ENCODE results near the gene LPP. TPM values are rescaled to one million over a fixed set of nuclear protein-coding genes. Genes with fewer than 3 reads are reported as not detected.

The LPP gene
- total and polyA plus RNA-seq, 8 donors, result 23.1 to 220 (median 26.7) TPM

DNA sequence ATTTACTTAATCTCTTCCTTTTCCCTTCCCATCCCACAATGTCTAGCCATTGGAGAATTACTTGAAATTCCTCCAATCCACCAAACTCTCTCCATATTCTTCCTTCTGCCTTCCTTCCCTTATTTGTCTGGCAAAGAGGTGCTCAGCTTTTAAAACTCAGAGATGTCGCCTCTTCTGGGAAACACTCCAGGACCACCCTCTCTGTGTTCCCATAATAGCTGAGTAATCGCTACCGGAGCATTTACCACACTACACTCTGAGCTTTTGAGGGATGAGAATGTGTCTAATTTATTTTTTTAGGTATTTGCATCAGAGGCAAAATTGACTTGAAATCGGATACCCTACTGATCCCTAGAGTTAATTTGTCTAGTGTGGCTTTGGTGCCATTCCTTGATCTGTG, 772.2 kb downstream of the LPP start:
- DNase-seq, result no peak
- Histone ChIP-seq H3K9me3 (no peaks in the 10 kb centered on the region), H3K4me1 (no peaks in the 10 kb centered on the region), H3K27me3 (no peaks in the 10 kb centered on the region), H3K27ac (no peak overlapping the region), H3K36me3 (no peaks in the 10 kb centered on the region), H3K4me3 (no peak overlapping the region)
- intact Hi-C loops (cut with DNase I), result no loop called here
- no peak for TF ChIP-seq CTCF (IDR thresholded peaks at IDR 0.05)
- ATAC-seq, result no peak

DNA sequence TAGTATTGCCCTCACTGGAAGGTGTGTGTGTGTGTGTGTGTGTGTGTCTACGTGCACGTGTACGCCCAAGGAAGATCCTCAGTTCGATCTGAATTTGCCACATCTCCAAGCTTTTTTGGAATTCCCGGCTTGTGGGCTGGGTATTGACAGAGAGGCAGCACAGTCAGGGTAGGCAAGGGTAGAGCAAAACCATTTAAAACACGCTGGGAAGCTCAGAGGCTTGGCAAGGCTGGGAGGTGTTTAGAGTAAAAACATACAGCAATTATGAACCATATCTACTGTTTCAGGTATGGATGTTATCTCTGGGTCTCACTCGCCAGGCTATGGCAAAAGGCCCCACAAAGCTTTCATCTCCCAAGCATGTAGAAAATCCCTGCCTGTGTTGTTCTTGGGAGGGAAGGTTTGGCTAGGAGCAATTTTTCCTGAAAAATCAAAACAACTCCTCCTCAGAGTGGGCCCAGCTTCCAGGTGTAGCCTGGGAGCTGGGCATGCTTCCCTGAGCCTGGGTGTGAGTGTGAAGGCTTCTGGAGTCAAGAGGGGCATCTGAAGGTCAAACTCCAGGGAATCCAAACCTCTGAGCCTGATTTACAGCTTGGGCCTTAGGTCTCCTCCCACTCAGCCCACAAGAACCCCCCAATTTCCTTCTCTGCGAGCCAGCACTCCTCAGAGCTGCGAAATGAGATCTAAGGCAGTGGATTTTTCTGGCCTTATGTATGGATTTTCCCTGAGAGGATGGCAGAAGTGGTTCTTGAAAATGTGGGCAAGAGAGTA, 773.0 kb downstream of the LPP start:
- H3K27ac ChIP-seq, result no peak overlapping the region
- intact Hi-C loops (cut with DNase I), result no loop called here
- DNase-seq, result no peak
- H3K4me3 ChIP-seq, result no peak overlapping the region
- H3K36me3 ChIP-seq, result no peaks in the 10 kb centered on the region
- no peaks in the 10 kb centered on the region for H3K27me3 ChIP-seq
- ATAC-seq, result no peak
- no peak for TF ChIP-seq CTCF (IDR thresholded peaks at IDR 0.05)
- peaks cover 0 to under 1% of the 10 kb centered on the region in 2 donors for H3K4me1 ChIP-seq
- no peaks in the 10 kb centered on the region for H3K9me3 ChIP-seq

DNA sequence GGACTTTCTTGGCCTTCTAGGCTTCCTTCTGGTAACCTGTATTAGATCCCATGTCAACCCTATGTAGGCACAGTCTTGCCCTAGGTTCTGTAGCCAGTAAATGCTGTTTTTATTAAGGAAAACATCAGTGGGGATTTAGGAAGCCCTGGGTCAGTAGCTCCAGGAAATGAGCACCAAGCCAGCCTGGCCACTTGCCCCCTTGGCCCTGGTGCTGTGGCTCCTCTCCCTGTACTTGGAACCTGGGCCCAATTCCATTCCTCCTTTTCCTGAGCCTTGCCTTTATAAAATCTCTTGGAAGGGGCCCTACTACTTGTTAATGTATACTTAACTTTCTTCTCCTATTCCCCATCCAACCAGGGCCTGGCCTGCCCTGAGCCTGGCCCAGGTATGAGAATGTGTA, 774.0 kb downstream of the LPP start:
- Histone ChIP-seq H3K4me3 (no peak overlapping the region), H3K9me3 (no peaks in the 10 kb centered on the region), H3K36me3 (no peaks in the 10 kb centered on the region), H3K4me1 (peaks cover 0 to 4% of the 10 kb centered on the region in 2 donors), H3K27me3 (no peaks in the 10 kb centered on the region), H3K27ac (no peak overlapping the region)
- no peak for ATAC-seq
- intact Hi-C loops (cut with DNase I), result no loop called here
- DNase-seq, result no peak
- no peak for TF ChIP-seq CTCF (IDR thresholded peaks at IDR 0.05)

DNA sequence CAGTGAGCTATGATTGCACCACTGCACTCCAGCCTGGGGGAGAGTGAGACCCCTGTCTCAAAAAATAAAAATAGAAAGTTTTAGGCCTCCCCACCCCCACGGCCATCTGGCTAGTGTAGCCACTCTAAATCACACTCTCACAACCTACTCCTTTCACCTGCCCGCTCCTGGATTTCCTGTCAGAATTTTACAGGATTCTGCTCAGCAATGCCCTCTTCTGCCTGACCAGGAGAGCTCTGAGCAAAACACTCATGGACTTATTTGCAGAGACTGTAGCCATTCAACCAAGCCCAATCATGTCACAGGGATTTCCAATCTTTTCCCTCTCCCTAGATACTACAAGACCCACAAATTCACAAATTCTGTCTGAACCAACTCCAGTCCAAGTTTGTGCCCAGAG, 775.2 kb downstream of the LPP start:
- Histone ChIP-seq H3K4me1 (peaks cover 0 to 12% of the 10 kb centered on the region in 2 donors), H3K4me3 (no peak overlapping the region), H3K27ac (no peak overlapping the region), H3K36me3 (no peaks in the 10 kb centered on the region), H3K27me3 (no peaks in the 10 kb centered on the region), H3K9me3 (no peaks in the 10 kb centered on the region)
- no peak for TF ChIP-seq CTCF (IDR thresholded peaks at IDR 0.05)
- ATAC-seq (peak; percentile 90), DNase-seq (no peak)
- intact Hi-C loops (cut with DNase I), result no loop called here

- H3K4me1 ChIP-seq, result peaks cover 0 to 12% of the 10 kb centered on the region in 2 donors
- no peaks in the 10 kb centered on the region for H3K27me3 ChIP-seq
- intact Hi-C loops (cut with DNase I), result no loop called here
- DNase-seq (no peak), ATAC-seq (no peak)
- H3K4me3 ChIP-seq, result no peak overlapping the region
- H3K27ac ChIP-seq, result no peak overlapping the region
- no peak for TF ChIP-seq CTCF (IDR thresholded peaks at IDR 0.05)
- no peaks in the 10 kb centered on the region for H3K9me3 ChIP-seq
- H3K36me3 ChIP-seq, result no peaks in the 10 kb centered on the region
These were observed 777.1 kb downstream of the LPP start for GRCh38 chr3:188931036-188931435.

Measured in left lung (tissue), 10 donors.